H9 (cell line): ENCODE data around the gene SMPD2. TPM values are rescaled to one million over a fixed set of nuclear protein-coding genes. Genes with fewer than 3 reads are reported as not detected.
A peak's percentile ranks its signal among the peaks of the same experiment; 100 is the strongest.

Experiments
- DNase-seq: peaks from one replicate; pipeline ENCODE4 v3.0.0-alpha.2; 2017
- H2AFZ ChIP-seq: one replicate; pipeline ENCODE4 v1.6.1; 2013; ENCODE audit warnings: mild to moderate bottlenecking, low read length, control low read depth, moderate library complexity
- H2AK5ac ChIP-seq: 2 replicates; pipeline ENCODE4 v1.6.1; 2013; ENCODE audit warnings: low read length, control low read depth, mixed read lengths; ENCODE audit not compliant: insufficient read length
- H2BK120ac ChIP-seq: one replicate; pipeline ENCODE4 v1.6.1; 2013; ENCODE audit warnings: low read depth, mild to moderate bottlenecking, low read length, control low read depth, inconsistent platforms; ENCODE audit not compliant: poor library complexity, severe bottlenecking
- H2BK12ac ChIP-seq: 2 replicates; pipeline ENCODE4 v1.6.1; 2013; ENCODE audit warnings: low read length, control low read depth, mixed read lengths, low read depth; ENCODE audit not compliant: insufficient read length
- H2BK15ac ChIP-seq: 2 replicates; pipeline ENCODE4 v1.6.1; 2013; ENCODE audit warnings: low read depth, low read length, control low read depth
- H2BK20ac ChIP-seq: one replicate; pipeline ENCODE4 v1.6.1; 2013; ENCODE audit warnings: low read depth, mild to moderate bottlenecking, low read length, control low read depth, inconsistent platforms; ENCODE audit not compliant: poor library complexity, severe bottlenecking
- H2BK5ac ChIP-seq: 2 replicates; pipeline ENCODE4 v1.6.1; 2013; ENCODE audit warnings: low read length, control low read depth, mixed read lengths; ENCODE audit not compliant: insufficient read length
- H3K14ac ChIP-seq: 2 replicates; pipeline ENCODE4 v1.6.1; 2013; ENCODE audit warnings: low read length, control low read depth; ENCODE audit not compliant: insufficient read depth
- H3K18ac ChIP-seq: 2 replicates; pipeline ENCODE4 v1.6.1; 2013; ENCODE audit warnings: low read depth, mild to moderate bottlenecking, mixed read lengths, low read length, control low read depth; ENCODE audit not compliant: insufficient read length
- H3K23ac ChIP-seq: 2 replicates; pipeline ENCODE4 v1.6.1; 2013; ENCODE audit warnings: low read length, control low read depth, mixed read lengths, low read depth; ENCODE audit not compliant: insufficient read length
- H3K23me2 ChIP-seq: 2 replicates; pipeline ENCODE4 v1.6.1; 2013; ENCODE audit warnings: low read depth, mild to moderate bottlenecking, mixed read lengths, low read length, control low read depth; ENCODE audit not compliant: insufficient read length, poor library complexity, severe bottlenecking
- H3K27ac ChIP-seq: 2 replicates; pipeline ENCODE4 v1.5.1; 2013; ENCODE audit warnings: low read length, control low read depth, mixed read lengths, low read depth; ENCODE audit not compliant: insufficient read length
- H3K27me3 ChIP-seq: 2 replicates; pipeline ENCODE4 v1.6.1; 2013; ENCODE audit warnings: low read length, control low read depth, inconsistent platforms; ENCODE audit not compliant: insufficient read depth
- H3K4ac ChIP-seq: 2 replicates; pipeline ENCODE4 v1.6.1; 2013; ENCODE audit warnings: low read depth, mild to moderate bottlenecking, control low read depth, inconsistent platforms, low read length, moderate library complexity
- H3K4me1 ChIP-seq: 2 replicates; pipeline ENCODE4 v1.6.1; 2013; ENCODE audit warnings: low read length, control low read depth, inconsistent platforms; ENCODE audit not compliant: insufficient read depth
- H3K4me2 ChIP-seq: 2 replicates; pipeline ENCODE4 v1.6.1; 2013; ENCODE audit warnings: low read length, control low read depth, mixed read lengths; ENCODE audit not compliant: insufficient read length, insufficient read depth
- H3K56ac ChIP-seq: 2 replicates; pipeline ENCODE4 v1.6.1; 2013; ENCODE audit warnings: low read depth, mild to moderate bottlenecking, mixed read lengths, low read length, control low read depth; ENCODE audit not compliant: insufficient read length
- H3K79me1 ChIP-seq: 2 replicates; pipeline ENCODE4 v1.6.1; 2013; ENCODE audit warnings: low read depth, mild to moderate bottlenecking, moderate library complexity, low read length, control low read depth, inconsistent platforms; ENCODE audit not compliant: insufficient read depth, poor library complexity, severe bottlenecking
- H3K79me2 ChIP-seq: 2 replicates; pipeline ENCODE4 v1.6.1; 2013; ENCODE audit warnings: low read length, control low read depth, inconsistent platforms; ENCODE audit not compliant: insufficient read depth
- H3K9ac ChIP-seq: 2 replicates; pipeline ENCODE4 v1.6.1; 2013; ENCODE audit warnings: low read length, control low read depth, mixed read lengths; ENCODE audit not compliant: insufficient read length; ENCODE audit errors: extremely low read depth
- H3K9me3 ChIP-seq: one replicate; pipeline ENCODE4 v1.6.1; 2013; ENCODE audit warnings: low read depth, low read length, inconsistent platforms; ENCODE audit not compliant: control insufficient read depth
- H3T11ph ChIP-seq: one replicate; pipeline ENCODE4 v1.6.1; 2013; ENCODE audit warnings: mild to moderate bottlenecking, low read length, control low read depth, inconsistent platforms
- H4K20me1 ChIP-seq: one replicate; pipeline ENCODE4 v1.6.1; 2013; ENCODE audit not compliant: control insufficient read depth, insufficient read length, insufficient read depth
- H4K5ac ChIP-seq: 2 replicates; pipeline ENCODE4 v1.6.1; 2013; ENCODE audit warnings: low read depth, mild to moderate bottlenecking, mixed read lengths, low read length, control low read depth; ENCODE audit not compliant: insufficient read length
- H4K8ac ChIP-seq: replicated peaks from 2 replicates; pipeline ENCODE4 v1.6.1; 2013; ENCODE audit warnings: low read length, control low read depth, mixed read lengths, low read depth; ENCODE audit not compliant: insufficient read length
- H4K91ac ChIP-seq: 2 replicates; pipeline ENCODE4 v1.6.1; 2013; ENCODE audit warnings: low read depth, mild to moderate bottlenecking, moderate library complexity, mixed read lengths, low read length, control low read depth; ENCODE audit not compliant: insufficient read length
- H3K27ac Mint-ChIP-seq, 3 experiments: 2 replicates in 2 of 3; 3 replicates in 1 of 3; pipeline ENCODE4 v1.8.0; 2020 to 2021; ENCODE audit warnings: mixed read lengths in 3 of 3, mild to moderate bottlenecking in 1 of 3, moderate library complexity in 1 of 3
- H3K27me3 Mint-ChIP-seq: 2 replicates; pipeline ENCODE4 v1.8.0; 2021; ENCODE audit warnings: low read depth, mild to moderate bottlenecking, moderate library complexity, mixed read lengths
- H3K36me3 Mint-ChIP-seq, 3 experiments: 2 replicates in 2 of 3; 3 replicates in 1 of 3; pipeline ENCODE4 v1.8.0; 2020 to 2021; ENCODE audit warnings: low read depth in 3 of 3, mixed read lengths in 3 of 3; ENCODE audit not compliant: insufficient read depth in 1 of 3
- H3K4me1 Mint-ChIP-seq, 2 experiments: 2 replicates each; pipeline ENCODE4 v1.8.0; 2020; ENCODE audit warnings: mixed read lengths in 2 of 2
- H3K4me3 Mint-ChIP-seq, 2 experiments: 2 replicates in 1 of 2; 3 replicates in 1 of 2; pipeline ENCODE4 v1.8.0; 2020 to 2021; ENCODE audit warnings: mild to moderate bottlenecking in 2 of 2, mixed read lengths in 2 of 2, moderate library complexity in 1 of 2
- H3K9me3 Mint-ChIP-seq, 2 experiments: 2 replicates in 1 of 2; 3 replicates in 1 of 2; pipeline ENCODE4 v1.8.0; 2020; ENCODE audit warnings: mild to moderate bottlenecking in 2 of 2, mixed read lengths in 2 of 2, moderate library complexity in 1 of 2
- CTCF ChIP-seq: fragments of 200-600 bp; sonication (generic); conservative IDR thresholded peaks from 3 replicates; pipeline ENCODE4 v1.8.0; 2021; ENCODE audit warnings: antibody characterized with exemption, mild to moderate bottlenecking
- WGBS: extraction: QIAGEN DNeasy Blood & Tissue Kit; methylation state at CpG from one replicate; pipeline ENCODE4 v1.1.7; 2013; ENCODE audit warnings: missing lambda C conversion rate, low lambda C conversion rate, mixed read lengths; ENCODE audit not compliant: insufficient read length; ENCODE audit errors: extremely low coverage; 5-methylcytosine and 5-hydroxymethylcytosine counted together
- long read RNA-seq: library from polyadenylated mRNA; unstranded; transcript quantifications from one replicate; pipeline ENCODE4 v2.0.0, GENCODE V29; 2020
- total RNA-seq: library from RNA; stranded (reverse); gene quantifications from 2 replicates; pipeline ENCODE4 v1.2.1, GENCODE V29; 2021

Gene SMPD2, protein sequence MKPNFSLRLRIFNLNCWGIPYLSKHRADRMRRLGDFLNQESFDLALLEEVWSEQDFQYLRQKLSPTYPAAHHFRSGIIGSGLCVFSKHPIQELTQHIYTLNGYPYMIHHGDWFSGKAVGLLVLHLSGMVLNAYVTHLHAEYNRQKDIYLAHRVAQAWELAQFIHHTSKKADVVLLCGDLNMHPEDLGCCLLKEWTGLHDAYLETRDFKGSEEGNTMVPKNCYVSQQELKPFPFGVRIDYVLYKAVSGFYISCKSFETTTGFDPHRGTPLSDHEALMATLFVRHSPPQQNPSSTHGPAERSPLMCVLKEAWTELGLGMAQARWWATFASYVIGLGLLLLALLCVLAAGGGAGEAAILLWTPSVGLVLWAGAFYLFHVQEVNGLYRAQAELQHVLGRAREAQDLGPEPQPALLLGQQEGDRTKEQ
- 13.0 and 13.1 TPM in 2 replicates for total RNA-seq
- long read RNA-seq, transcript SMPD2-201 (10 exons, 1,645 nt), result major isoform, 81 of 117 reads
- long read RNA-seq, partial matches to known transcripts, result 4 of 117 reads
- long read RNA-seq, other reads (novel, unspliced or antisense), result 32 of 117 reads

DNA sequence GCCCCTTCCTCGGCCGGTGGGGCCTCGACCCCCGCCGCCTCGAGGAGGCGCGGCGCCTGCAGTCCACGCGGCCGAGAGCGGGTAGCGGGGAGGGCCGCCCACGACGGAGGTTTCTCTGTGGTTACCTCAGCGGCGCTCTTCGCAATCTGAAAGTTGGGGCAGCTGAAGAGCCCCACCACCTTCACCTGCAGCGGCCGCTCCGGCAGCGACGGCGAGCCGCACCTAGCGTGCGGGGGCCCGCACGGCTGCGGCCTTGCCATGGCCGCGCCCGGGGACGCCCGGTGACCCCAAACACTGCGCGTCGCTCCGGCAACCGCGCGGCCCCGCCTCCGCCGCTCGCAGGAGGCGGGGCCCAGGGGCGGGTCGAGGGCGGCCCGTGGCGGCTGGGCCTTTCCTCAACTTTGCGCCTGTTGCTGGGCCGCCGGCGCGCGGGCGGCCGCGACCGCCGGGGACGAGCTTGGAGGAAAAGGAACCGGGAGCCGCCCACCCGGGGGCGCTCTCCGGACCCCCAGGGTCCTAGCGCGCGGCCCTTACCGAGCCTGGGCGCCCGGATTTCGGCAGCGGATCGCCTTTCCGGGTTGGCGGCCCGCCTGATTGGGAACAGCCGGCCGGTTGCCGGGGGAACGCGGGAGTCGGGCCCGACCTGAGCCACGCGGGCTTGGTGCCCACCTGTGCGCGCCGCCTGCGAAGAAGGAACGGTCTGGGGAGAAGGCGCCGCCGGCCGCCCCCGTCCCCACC is at the start of gene SMPD2, which contains the start of gene PPIL6:
Gene SMPD2, plus strand, starts transcription at position 394 of the 738 bp plus-strand sequence. CDS start 398 bp downstream, outside the sequence.
Gene PPIL6, minus strand, starts transcription at position 298 of the 738 bp plus-strand sequence. Its CDS starts 38 bp downstream, at position 260.
- Histone ChIP-seq H3K4ac (no peak within 1 kb of the TSS), H2BK5ac (no peak within 1 kb of the TSS), H2BK12ac (no peak within 1 kb of the TSS), H3K27me3 (no peaks in the 10 kb centered on the region), H3K56ac (no peak within 1 kb of the TSS), H2AK5ac (no peak within 1 kb of the TSS), H2BK120ac (no peak within 1 kb of the TSS), H3K79me1 (no peaks in the 10 kb centered on the region), H3K9ac (peak within 1 kb of the TSS; percentile 6), H2AFZ (no peak within 1 kb of the TSS), H3K9me3 (no peaks in the 10 kb centered on the region), H3T11ph (no peak within 1 kb of the TSS), H3K79me2 (no peaks in the 10 kb centered on the region), H2BK20ac (no peak within 1 kb of the TSS), H3K4me1 (peaks cover 3% of the 10 kb centered on the region; the same call in 1 of the 2 replicates), H3K14ac (peak within 1 kb of the TSS; percentile 79), H3K23me2 (peaks cover 14% of the 10 kb centered on the region), H4K5ac (no peak within 1 kb of the TSS), H3K23ac (no peak within 1 kb of the TSS), H2BK15ac (no peak within 1 kb of the TSS), H3K27ac (no peak within 1 kb of the TSS), H3K18ac (peak within 1 kb of the TSS; percentile 73), H4K20me1 (no peaks in the 10 kb centered on the region), H4K91ac (no peak within 1 kb of the TSS), H4K8ac (no peak within 1 kb of the TSS), H3K4me2 (peak within 1 kb of the TSS; percentile 85)
- H3K4me1 Mint-ChIP-seq, result peaks cover 17 to 19% of the 10 kb centered on the region in 2 experiments
- whole genome bisulfite sequencing, result no CpG with 5 or more reads among the region's 102 CpGs
- H3K4me3 Mint-ChIP-seq, result peak within 1 kb of the TSS; percentile 94 to 97
- peak within 1 kb of the TSS; percentile 72 to 98 (median 96); a peak in 4 of 7 replicates for H3K27ac Mint-ChIP-seq
- H3K9me3 Mint-ChIP-seq, result no peaks in the 10 kb centered on the region
- peaks cover 14 to 34% (median 33%) of the 10 kb centered on the region in 3 experiments; a peak in 6 of 7 replicates for H3K36me3 Mint-ChIP-seq
- peak; percentile 40; the same call in 2 of the 3 replicates for TF ChIP-seq CTCF
- DNase-seq, result peak; percentile 91
- peaks cover 10% of the 10 kb centered on the region for H3K27me3 Mint-ChIP-seq
